Esophagus mucosa (tissue), 1 donor: ENCODE results near the gene SLC25A25. TPM values are rescaled to one million over a fixed set of nuclear protein-coding genes. Genes with fewer than 3 reads are reported as not detected.
A peak's percentile ranks its signal among the peaks of the same experiment; 100 is the strongest.
"Not testable (repeated sequence)": the region's sequence is repeated elsewhere in the genome, so short reads cannot be mapped to it uniquely, and the experiment has no call there.

ENCODE experiments used
- ATAC-seq: fragments of 200-7000 bp; cut with Tn5 transposase; one replicate; pipeline ENCODE4 v1.9.1; 2020
- total RNA-seq: library from RNA; stranded (reverse); gene quantifications from one replicate; pipeline ENCODE4 v1.2.4, GENCODE V29; 2023
- donor health status: DM: yes; HTN: yes; CAD: no.

Gene SLC25A25
- total RNA-seq, 1 donor from 2014 or later = 15.2 TPM

DNA sequence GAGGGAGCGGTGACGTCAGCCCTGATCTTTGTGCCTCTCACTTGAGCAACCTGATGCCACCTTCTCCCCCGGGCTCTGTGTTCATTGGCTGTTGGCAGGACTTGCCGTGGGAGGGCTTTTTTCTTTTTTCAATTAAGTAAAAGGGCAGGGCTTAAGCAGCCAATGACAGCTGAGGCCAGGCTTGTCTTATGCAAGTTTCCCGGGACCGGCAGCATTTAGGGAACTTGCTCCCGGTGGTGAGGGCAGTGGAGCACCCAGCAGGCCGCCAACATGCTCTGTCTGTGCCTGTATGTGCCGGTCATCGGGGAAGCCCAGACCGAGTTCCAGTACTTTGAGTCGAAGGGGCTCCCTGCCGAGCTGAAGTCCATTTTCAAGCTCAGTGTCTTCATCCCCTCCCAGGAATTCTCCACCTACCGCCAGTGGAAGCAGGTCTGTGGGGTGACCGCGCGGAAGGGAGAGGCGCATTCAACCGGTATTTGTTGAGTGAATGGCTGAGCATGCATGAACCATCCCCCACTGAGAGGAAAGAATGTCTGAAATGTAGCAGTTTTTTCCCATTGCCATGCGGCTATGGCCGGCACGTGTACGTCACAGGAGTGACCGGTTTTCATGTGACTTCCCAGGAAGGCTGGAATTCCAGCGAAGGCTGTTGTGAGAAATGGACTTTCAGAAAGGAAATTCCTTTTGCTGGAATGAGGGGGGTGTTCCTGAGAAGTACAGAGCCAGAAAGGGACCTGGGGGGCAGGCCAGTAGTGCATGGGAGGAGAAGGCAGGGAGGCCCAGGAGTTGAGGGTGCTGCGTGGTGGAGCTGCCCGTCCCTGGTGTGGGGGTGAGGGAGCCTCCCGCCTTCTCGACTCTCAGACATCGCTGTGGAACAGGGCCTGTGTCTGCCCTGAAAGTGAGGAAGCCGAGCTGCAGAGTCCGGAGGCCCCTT lies 30.5 kb downstream of the SLC25A25 start:
- peak; percentile 74 for ATAC-seq

DNA sequence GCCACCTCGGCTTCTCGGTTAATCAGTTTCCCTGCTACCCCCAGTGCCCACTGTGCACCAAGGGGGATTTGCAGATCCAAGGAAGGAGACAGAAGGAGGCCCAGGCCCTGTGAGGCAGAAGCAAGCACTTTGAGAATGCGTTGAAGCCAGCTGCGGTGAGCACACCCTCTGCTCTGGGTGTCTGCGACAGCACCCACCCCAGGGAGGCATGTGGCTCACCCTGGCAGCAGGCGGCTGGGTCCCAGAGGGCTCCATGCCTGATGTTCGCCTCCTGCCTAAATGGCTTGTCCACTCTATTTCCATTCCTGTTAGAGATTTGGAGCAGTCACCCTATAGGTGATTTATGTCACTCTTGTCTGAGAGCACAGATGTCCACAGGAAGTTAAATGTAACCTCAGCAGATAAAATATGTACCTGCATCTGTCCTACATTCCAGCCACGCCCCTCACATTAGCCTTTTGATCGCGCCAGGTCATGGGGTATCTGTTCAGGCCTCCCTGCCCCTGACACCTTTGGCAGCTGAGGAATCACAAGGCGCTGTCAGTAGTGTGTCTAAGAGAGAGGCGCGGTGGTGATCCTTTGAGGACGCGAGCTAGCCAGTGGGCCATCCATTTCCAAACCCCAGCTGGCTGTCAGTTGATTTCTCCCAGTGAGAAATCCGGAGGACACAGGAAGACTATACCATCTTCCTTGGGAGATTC lies 31.3 kb downstream of the SLC25A25 start:
- peak; percentile 7 for ATAC-seq

DNA sequence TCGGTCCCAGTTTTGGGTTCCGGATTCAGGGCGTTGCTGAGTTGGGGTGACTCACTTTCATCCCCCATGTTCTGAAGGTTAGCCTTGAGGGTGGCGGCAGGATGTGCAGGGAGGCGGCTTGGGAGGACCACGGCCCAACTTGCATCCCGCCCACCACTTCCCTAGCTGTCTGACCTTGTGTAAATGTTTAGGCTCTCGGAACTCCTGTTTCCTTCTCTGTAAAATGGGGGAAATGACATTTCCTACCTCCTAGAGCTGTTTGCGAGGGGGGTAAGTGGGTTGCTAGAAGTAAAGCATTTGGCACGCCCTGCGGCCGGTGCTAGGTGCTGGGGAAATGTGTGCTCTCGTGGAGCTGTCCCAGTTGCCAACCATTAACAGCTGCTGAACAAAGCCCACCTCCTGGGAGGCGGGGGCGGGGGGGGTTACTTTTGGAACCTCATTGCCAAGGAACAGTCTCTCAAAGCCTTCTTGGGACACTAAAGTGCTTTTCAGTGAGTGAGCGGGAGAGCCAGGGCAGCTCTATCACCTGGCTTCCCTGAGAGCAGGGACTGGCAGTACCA lies 32.0 kb downstream of the SLC25A25 start:
- peak; percentile 11 for ATAC-seq

DNA sequence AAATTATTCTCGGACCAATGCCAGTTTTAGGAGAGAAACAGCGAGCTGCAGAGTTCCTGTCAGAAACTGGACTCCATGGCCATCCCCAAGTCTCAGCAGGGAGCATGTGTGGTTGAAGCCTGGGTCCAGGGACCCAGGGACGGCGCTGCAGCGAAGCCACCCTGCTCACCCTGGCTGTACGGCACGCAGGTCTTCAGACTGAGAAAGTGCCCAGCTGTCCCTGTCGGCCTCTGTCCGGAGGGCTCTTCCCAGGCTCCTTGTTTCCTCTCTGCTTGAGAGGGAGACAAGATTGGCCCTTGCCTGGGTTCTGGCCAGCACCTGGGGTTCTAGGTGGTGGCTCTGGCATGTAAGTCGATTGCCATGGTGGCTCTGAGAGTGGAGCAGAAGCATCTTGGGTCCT lies 32.5 kb downstream of the SLC25A25 start:
- no peak for ATAC-seq

DNA sequence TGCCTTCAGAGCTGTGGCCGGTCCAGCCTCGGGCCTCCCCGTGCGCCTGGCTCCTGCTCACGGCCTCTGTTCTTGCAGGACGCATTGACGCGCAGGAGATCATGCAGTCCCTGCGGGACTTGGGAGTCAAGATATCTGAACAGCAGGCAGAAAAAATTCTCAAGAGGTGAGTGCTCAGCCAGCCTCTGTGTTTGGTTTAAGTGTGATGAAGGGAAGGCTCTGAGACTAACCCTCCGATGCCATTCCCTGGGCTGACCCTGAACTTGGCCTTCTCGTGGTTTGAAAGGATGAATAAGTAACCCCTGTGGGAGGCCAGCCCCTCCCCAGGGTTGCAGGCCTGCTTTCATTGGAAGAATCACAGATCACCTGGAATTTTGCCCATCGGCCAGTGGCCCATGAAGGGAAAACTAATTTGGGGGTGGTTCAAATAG lies 33.2 kb downstream of the SLC25A25 start:
- ATAC-seq = no peak

DNA sequence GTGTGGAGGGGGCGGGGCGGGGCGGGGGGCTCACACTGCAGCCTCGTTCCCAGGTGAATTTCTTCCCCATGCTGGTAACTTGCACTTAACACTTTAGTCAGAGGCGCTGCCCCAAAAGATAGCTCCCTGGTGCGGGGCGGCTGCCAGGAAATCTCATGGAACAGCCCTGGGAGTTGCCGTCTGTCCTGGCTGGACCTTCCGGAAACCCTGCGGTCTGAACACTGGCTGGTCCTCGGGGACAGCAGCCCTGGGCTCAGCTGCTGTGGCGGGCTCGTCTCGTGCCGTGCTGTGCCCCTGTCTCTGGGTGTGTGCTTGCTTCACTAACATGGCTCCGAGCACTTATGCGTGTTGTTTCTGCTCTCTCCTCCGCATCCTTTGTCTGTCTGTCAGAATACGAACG lies 33.7 kb downstream of the SLC25A25 start:
- ATAC-seq = no peak

DNA sequence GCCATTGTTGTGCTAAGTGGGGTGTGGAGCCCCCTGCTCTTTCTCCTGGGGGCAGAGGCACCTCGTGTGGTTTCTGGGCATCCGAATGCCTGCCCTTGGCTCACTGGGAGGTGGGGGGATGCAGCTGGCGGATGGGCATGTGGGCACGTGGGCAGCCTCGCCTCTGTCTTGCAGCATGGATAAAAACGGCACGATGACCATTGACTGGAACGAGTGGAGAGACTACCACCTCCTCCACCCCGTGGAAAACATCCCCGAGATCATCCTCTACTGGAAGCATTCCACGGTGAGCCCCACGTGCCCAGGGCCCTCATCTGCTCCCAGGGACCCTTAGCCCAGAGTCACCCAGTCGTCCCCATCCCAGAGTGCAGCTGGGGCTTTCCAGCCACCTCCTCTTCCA lies 34.2 kb downstream of the SLC25A25 start:
- ATAC-seq = no peak

DNA sequence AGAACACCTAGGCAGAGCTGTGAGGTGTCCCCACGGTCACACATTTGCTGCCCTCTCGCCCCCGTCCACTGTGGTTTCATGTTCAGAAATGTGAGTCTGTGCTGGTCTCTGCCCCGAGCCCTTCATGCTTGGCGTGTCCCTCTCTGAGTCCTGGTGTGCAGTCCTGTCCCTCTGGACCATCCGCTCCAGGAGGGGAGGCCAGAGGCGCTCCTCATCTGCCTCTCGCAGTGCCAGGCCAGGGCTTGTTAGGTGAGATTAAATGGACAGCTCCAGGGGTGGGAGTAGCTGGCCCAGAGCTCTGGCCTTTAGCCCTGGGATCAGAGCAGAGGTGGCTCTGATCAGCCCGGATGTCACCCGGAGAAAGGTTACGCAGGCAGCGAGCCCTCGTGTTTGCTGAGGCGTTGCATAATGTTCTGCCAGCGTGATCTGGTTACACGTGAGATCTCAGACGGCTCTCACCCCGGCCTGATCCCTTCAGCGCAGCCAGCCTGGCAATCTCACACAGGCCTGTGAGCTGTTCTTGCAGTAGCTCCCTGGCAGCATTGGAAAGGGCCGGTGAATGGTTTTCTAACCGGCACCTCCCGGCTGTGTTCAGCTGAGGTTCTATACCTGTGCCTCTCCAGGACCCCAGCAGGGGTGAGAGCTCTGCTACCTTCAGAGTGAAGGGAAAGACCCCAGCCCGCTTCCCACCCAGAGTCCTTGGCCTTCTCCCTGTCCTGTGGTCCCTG lies 35.0 kb downstream of the SLC25A25 start:
- no peak for ATAC-seq

DNA sequence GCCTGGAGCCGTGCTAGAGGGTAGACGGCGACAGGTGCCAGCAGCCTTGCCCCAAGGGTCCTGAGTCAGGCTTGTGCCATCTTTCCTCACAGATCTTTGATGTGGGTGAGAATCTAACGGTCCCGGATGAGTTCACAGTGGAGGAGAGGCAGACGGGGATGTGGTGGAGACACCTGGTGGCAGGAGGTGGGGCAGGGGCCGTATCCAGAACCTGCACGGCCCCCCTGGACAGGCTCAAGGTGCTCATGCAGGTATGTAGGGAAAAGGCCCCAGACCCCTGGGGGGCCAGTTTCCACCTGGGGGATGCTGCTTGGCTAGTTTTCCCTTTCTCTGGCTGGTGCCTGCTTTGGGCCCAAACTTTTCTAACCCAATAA lies 35.5 kb downstream of the SLC25A25 start:
- ATAC-seq = no peak

DNA sequence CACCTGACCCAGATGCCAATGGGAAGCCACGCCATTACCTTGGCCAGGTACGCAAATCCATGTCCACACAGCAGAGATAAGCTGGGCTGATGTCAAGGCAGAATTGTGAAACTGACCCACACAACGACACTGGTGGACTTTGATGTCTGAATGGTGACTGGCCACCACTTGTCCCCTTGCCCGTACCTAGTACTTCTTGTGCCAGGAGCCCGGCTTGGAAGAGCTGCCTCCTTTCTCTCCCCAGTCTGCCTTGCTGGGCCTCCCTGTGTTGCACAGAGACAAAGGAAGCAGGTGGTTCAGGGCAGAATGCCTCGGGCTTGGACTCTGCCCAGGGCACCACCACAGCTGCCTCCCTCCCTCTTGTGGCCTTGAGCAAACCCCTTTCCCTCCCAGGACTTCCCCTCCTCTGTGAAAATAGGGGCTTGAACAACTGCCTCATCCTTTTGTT lies 36.2 kb downstream of the SLC25A25 start:
- no peak for ATAC-seq

DNA sequence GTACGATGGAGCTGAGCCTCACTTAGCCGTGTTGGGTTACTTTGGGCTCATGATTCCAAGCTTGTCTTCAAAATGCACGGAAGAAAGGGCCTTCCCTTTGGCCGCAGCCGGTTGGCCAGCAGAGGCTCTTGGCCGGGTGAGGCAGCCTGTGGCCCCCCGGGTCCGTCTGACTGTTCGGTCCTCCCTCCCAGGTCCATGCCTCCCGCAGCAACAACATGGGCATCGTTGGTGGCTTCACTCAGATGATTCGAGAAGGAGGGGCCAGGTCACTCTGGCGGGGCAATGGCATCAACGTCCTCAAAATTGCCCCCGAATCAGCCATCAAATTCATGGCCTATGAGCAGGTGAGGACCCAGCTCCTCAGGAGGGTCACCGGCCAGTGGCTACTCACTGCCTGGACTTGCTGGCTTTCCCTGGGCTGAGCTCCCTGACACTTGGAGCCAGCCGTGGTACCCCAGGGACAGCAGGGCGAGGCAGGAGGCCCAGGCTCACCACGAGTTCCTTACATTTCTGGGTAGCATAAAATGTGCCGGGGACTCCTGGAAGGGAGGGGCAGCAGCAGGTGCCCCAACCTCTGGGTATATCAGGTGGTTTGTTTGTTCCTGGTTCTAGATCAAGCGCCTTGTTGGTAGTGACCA lies 37.6 kb downstream of the SLC25A25 start:
- ATAC-seq = no peak

DNA sequence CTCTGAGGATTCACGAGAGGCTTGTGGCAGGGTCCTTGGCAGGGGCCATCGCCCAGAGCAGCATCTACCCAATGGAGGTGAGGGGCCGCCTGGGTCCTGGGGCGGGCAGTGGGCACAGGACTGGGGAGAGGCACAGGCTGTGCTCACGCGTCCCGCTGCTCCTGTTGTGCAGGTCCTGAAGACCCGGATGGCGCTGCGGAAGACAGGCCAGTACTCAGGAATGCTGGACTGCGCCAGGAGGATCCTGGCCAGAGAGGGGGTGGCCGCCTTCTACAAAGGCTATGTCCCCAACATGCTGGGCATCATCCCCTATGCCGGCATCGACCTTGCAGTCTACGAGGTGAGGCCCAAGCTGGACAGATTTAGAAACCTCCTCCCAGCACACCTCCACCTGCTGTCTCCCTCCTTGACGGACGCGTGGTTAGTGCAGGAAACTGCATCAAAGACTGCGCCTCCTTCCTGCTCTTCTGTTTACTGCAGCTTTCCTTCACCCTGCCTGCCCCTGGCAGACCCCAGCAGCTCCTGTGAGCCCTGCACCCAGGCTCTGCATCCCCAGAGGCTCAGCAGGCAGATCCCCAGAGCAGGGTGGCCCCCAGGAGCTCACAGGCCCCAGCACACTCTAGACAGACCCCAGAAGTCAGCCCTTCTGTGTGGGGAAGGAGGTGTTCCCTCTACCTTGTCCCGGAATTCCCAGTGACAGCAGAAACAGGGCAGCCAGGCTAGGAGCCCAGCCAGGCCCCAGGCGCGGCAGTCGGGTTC lies 38.3 kb downstream of the SLC25A25 start:
- peak; percentile 2 for ATAC-seq

DNA sequence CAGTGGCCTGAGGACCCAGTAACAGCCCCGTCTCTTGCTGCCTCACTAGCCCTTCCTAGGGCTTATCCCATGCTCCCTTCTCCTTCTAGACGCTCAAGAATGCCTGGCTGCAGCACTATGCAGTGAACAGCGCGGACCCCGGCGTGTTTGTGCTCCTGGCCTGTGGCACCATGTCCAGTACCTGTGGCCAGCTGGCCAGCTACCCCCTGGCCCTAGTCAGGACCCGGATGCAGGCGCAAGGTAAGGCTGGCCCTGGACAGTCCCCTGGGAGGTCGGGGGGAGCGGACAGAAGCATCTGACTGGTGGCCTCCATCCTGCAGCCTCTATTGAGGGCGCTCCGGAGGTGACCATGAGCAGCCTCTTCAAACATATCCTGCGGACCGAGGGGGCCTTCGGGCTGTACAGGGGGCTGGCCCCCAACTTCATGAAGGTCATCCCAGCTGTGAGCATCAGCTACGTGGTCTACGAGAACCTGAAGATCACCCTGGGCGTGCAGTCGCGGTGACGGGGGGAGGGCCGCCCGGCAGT lies 39.0 kb downstream of the SLC25A25 start:
- ATAC-seq = peak; percentile 10

DNA sequence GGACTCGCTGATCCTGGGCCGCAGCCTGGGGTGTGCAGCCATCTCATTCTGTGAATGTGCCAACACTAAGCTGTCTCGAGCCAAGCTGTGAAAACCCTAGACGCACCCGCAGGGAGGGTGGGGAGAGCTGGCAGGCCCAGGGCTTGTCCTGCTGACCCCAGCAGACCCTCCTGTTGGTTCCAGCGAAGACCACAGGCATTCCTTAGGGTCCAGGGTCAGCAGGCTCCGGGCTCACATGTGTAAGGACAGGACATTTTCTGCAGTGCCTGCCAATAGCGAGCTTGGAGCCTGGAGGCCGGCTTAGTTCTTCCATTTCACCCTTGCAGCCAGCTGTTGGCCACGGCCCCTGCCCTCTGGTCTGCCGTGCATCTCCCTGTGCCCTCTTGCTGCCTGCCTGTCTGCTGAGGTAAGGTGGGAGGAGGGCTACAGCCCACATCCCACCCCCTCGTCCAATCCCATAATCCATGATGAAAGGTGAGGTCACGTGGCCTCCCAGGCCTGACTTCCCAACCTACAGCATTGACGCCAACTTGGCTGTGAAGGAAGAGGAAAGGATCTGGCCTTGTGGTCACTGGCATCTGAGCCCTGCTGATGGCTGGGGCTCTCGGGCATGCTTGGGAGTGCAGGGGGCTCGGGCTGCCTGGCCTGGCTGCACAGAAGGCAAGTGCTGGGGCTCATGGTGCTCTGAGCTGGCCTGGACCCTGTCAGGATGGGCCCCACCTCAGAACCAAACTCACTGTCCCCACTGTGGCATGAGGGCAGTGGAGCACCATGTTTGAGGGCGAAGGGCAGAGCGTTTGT lies 39.6 kb downstream of the SLC25A25 start:
- peak; percentile 12 for ATAC-seq

DNA sequence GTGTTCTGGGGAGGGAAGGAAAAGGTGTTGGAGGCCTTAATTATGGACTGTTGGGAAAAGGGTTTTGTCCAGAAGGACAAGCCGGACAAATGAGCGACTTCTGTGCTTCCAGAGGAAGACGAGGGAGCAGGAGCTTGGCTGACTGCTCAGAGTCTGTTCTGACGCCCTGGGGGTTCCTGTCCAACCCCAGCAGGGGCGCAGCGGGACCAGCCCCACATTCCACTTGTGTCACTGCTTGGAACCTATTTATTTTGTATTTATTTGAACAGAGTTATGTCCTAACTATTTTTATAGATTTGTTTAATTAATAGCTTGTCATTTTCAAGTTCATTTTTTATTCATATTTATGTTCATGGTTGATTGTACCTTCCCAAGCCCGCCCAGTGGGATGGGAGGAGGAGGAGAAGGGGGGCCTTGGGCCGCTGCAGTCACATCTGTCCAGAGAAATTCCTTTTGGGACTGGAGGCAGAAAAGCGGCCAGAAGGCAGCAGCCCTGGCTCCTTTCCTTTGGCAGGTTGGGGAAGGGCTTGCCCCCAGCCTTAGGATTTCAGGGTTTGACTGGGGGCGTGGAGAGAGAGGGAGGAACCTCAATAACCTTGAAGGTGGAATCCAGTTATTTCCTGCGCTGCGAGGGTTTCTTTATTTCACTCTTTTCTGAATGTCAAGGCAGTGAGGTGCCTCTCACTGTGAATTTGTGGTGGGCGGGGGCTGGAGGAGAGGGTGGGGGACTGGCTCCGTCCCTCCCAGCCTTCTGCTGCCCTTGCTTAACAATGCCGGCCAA lies 40.4 kb downstream of the SLC25A25 start:
- ATAC-seq = no peak

DNA sequence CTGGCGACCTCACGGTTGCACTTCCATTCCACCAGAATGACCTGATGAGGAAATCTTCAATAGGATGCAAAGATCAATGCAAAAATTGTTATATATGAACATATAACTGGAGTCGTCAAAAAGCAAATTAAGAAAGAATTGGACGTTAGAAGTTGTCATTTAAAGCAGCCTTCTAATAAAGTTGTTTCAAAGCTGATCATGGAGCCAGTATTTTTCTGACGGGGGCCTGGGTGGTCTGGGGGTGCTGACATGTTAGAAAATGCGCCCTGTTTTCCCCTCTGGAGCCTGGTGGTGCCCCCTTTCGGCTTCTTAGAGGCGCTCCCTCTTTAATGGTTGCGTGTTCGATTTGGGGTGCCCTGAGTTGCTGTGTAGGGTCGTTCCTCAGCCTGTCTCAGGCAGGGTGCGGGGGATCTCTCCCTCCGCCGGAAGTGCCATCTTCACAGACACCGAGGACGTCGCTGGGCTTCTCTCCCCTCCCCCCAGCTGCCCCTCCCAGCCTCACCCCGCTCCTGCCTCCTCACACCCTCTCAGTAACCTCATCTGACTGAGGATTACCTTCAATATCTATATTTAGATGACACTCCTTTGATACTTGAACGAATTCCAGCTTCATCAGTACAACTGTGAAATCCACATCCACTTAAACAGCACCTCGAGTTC lies 41.1 kb downstream of the SLC25A25 start:
- no peak for ATAC-seq

DNA sequence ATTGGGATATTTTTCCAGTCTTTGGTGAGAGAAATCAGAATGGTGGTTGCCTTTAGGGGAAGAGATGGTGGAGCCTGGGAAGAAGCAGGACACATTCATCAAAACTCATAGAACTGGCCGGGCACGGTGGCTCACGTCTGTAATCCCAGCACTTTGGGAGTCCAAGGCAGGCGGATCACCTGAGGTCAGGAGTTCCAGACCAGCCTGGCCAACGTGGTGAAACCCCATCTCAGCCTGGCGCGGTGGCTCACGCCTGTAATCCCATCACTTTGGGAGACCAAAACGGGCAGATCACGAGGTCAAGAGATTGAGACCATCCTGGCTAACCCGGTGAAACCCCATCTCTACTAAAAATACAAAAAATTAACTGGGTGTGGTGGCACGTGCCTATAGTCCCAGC lies 43.7 kb downstream of the SLC25A25 start:
- ATAC-seq = not testable (repeated sequence)

DNA sequence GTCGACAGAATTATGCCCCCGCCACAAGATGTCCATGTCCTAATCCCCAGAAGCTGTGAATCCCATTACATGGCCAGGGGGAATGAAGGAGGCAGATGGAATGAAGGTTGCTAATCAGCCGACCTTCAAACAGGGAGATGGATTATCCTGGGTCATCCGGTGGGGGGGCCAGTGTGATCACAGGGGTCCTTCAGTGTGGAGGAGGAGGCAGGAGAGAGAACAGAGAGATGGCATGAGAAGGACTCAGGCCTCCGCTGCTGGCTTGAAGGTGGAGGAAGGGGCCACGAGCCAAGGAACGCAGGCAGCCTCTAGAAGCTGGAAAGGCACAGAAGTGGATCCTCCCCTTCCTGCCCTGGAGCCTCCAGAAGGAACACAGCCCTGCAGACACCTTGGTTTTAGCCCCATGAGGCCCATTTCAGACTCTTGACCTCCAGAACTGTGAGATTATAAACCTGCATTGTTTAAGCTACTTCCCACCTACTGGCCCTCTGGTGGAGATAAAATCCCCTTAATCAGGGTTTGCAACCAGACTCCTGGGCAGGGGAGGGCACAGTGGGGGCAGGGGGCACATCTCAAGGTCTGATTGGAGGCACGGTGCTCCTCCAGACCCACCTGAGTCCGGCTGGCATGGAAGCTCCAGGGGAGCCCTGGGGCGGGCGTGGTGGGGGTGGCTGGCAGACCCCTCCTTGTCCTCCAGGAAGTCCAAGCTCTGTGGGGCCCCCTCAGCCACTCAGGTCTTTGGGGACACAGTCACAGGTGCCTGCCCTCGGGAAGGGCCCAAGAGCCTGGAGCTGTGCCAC lies 45.7 kb downstream of the SLC25A25 start:
- ATAC-seq = no peak
